Psoas muscle (tissue), 8 donors: ENCODE data around the gene SUMF1. TPM values are rescaled to one million over a fixed set of nuclear protein-coding genes. Genes with fewer than 3 reads are reported as not detected.

ENCODE experiments used
- ATAC-seq, 4 donors: fragments of 200-7000 bp; cut with Tn5 transposase; one replicate each; pipeline ENCODE4 v1.9.1; 2020; ENCODE audit warnings: moderate library complexity in 3 of 4, mild to moderate bottlenecking in 2 of 4
- DNase-seq, 2 donors: peaks; one replicate each; pipeline ENCODE4 v3.0.0-alpha.2; 2020
- H3K27ac ChIP-seq: fragments of 200-600 bp; one replicate; pipeline ENCODE4 v1.8.0; 2022
- H3K27me3 ChIP-seq, 3 donors: fragments of 200-600 bp in 1 of 3; one replicate each; pipeline versions ENCODE4 v1.6.1 to v1.8.0; 2013 to 2022; ENCODE audit warnings: low read length in 2 of 3, mild to moderate bottlenecking in 2 of 3, moderate library complexity in 1 of 3; ENCODE audit not compliant: insufficient read depth in 3 of 3
- H3K36me3 ChIP-seq, 2 donors: fragments of 200-600 bp in 1 of 2; one replicate each; pipeline versions ENCODE4 v1.6.1 to v1.8.0; 2013 to 2022; ENCODE audit warnings: low read depth in 1 of 2, mild to moderate bottlenecking in 1 of 2, moderate library complexity in 1 of 2; ENCODE audit not compliant: insufficient read depth in 1 of 2
- H3K4me1 ChIP-seq: fragments of 200-600 bp; one replicate; pipeline ENCODE4 v1.8.0; 2022
- H3K4me3 ChIP-seq: fragments of 200-600 bp; one replicate; pipeline ENCODE4 v1.8.0; 2022; ENCODE audit warnings: mild to moderate bottlenecking
- H3K9me3 ChIP-seq: fragments of 200-600 bp; one replicate; pipeline ENCODE4 v1.8.0; 2022
- CTCF ChIP-seq: fragments of 200-600 bp; IDR thresholded peaks from one replicate; pipeline ENCODE4 v1.8.0; 2022; ENCODE audit warnings: antibody characterized with exemption
- WGBS, 3 donors: extraction: QIAGEN DNeasy Blood & Tissue Kit; methylation state at CpG; one replicate each; pipeline versions ENCODE4 v1.1.6 to v1.1.7; 2013; 5-methylcytosine and 5-hydroxymethylcytosine counted together
- intact Hi-C, 2 donors: fragments of 100-400 bp; cut with DNase I; formaldehyde crosslinking; loops; one replicate each; pipeline versions ENCODE4 v1.11.0 to v1.14.2; 2022
- polyA plus RNA-seq, 3 donors: library from polyadenylated mRNA; stranded (reverse); fragments of 200-250 nt; gene quantifications; one replicate each; pipeline ENCODE4 v1.2.3, GENCODE V29; 2013
- total RNA-seq, 4 donors: library from RNA; stranded (reverse); fragmentation: NEBNext Ultra II Directional in 2 of 4; extraction: Animal tissue kit (Norgen Biotek cat#: 25700) in 2 of 4; gene quantifications; one replicate each; pipeline versions ENCODE4 v1.2.1 to v1.2.4, GENCODE V29; 2021 to 2023
- donor health status: healthy with polysubstance abuse.
- donor health status: DM: no; HTN: no; CAD: no; lungs with moderate emphysema.
- donor health status: Bipolar disorder and iron deficiency.
- donor health status: healthy.
- donor health status: DM: yes; HTN: yes; CAD: no.
- donor health status: DM: no; HTN: no; CAD: no.
- donor health status: DM: no; HTN: no; CAD: no.
- donor health status: DM: yes; HTN: yes; CAD: no.

SUMF1 gene
- total and polyA plus RNA-seq, 7 donors = 3.0 to 7.6 (median 5.0) TPM

GRCh38 chr3:4387210-4388204 lies 79.6 kb downstream of the SUMF1 start:
- WGBS, 3 donors = 96 to 98% (median 97%) methylated on average over 2 of the region's 2 CpGs

GRCh38 chr3:4385201-4385600 lies 81.9 kb downstream of the SUMF1 start:
- Histone ChIP-seq H3K27me3 (no peaks in the 10 kb centered on the region), H3K36me3 (no peaks in the 10 kb centered on the region), H3K4me1 (no peaks in the 10 kb centered on the region), H3K27ac (no peak overlapping the region), H3K4me3 (no peak overlapping the region), H3K9me3 (no peaks in the 10 kb centered on the region)
- no peak for TF ChIP-seq CTCF
- DNase-seq (no peak), ATAC-seq (no peak)
- intact Hi-C loops = no loop called here
- 88 to 91% (median 88%) methylated on average over 6 of the region's 6 CpGs for WGBS, 3 donors

More at GRCh38 chr3:4387210-4388204, 79.6 kb downstream of the SUMF1 start:
- Histone ChIP-seq H3K4me3 (no peak overlapping the region), H3K4me1 (no peaks in the 10 kb centered on the region), H3K27me3 (no peaks in the 10 kb centered on the region), H3K36me3 (no peaks in the 10 kb centered on the region), H3K9me3 (no peaks in the 10 kb centered on the region), H3K27ac (no peak overlapping the region)
- intact Hi-C loops = no loop called here
- TF ChIP-seq CTCF = no peak
- ATAC-seq (no peak), DNase-seq (no peak)

- no peak for DNase-seq
- intact Hi-C loops = no loop called here
- TF ChIP-seq CTCF = no peak
- Histone ChIP-seq H3K9me3 (no peaks in the 10 kb centered on the region), H3K27ac (no peak overlapping the region), H3K36me3 (peaks cover 0 to 4% of the 10 kb centered on the region in 2 donors), H3K4me3 (no peak overlapping the region), H3K4me1 (no peaks in the 10 kb centered on the region), H3K27me3 (no peaks in the 10 kb centered on the region)
- ATAC-seq = no peak
- 96 to 98% (median 97%) methylated on average over 4 of the region's 4 CpGs for WGBS, 3 donors
Observed at GRCh38 chr3:4380013-4380412, 87.1 kb downstream of the SUMF1 start.

- Histone ChIP-seq H3K4me1 (no peaks in the 10 kb centered on the region), H3K9me3 (peaks cover 9% of the 10 kb centered on the region), H3K4me3 (no peak overlapping the region), H3K27ac (no peak overlapping the region), H3K27me3 (no peaks in the 10 kb centered on the region), H3K36me3 (peaks cover 0 to 4% of the 10 kb centered on the region in 2 donors)
- intact Hi-C loops = no loop called here
- no peak for DNase-seq
- no peak for ATAC-seq
- 92 to 100% (median 92%) methylated on average over 2 of the region's 2 CpGs for WGBS, 3 donors
- no peak for TF ChIP-seq CTCF
Observed at GRCh38 chr3:4376499-4376898, 90.6 kb downstream of the SUMF1 start.
